H9 (cell line): ENCODE data around the gene VOPP1. TPM values are rescaled to one million over a fixed set of nuclear protein-coding genes. Genes with fewer than 3 reads are reported as not detected.

Source experiments
- DNase-seq: peaks from one replicate; pipeline ENCODE4 v3.0.0-alpha.2; 2017
- H2AFZ ChIP-seq: one replicate; pipeline ENCODE4 v1.6.1; 2013; ENCODE audit warnings: mild to moderate bottlenecking, low read length, control low read depth, moderate library complexity
- H2AK5ac ChIP-seq: 2 replicates; pipeline ENCODE4 v1.6.1; 2013; ENCODE audit warnings: low read length, control low read depth, mixed read lengths; ENCODE audit not compliant: insufficient read length
- H2BK120ac ChIP-seq: one replicate; pipeline ENCODE4 v1.6.1; 2013; ENCODE audit warnings: low read depth, mild to moderate bottlenecking, low read length, control low read depth, inconsistent platforms; ENCODE audit not compliant: poor library complexity, severe bottlenecking
- H2BK12ac ChIP-seq: 2 replicates; pipeline ENCODE4 v1.6.1; 2013; ENCODE audit warnings: low read length, control low read depth, mixed read lengths, low read depth; ENCODE audit not compliant: insufficient read length
- H2BK15ac ChIP-seq: 2 replicates; pipeline ENCODE4 v1.6.1; 2013; ENCODE audit warnings: low read depth, low read length, control low read depth
- H2BK20ac ChIP-seq: one replicate; pipeline ENCODE4 v1.6.1; 2013; ENCODE audit warnings: low read depth, mild to moderate bottlenecking, low read length, control low read depth, inconsistent platforms; ENCODE audit not compliant: poor library complexity, severe bottlenecking
- H2BK5ac ChIP-seq: 2 replicates; pipeline ENCODE4 v1.6.1; 2013; ENCODE audit warnings: low read length, control low read depth, mixed read lengths; ENCODE audit not compliant: insufficient read length
- H3K14ac ChIP-seq: 2 replicates; pipeline ENCODE4 v1.6.1; 2013; ENCODE audit warnings: low read length, control low read depth; ENCODE audit not compliant: insufficient read depth
- H3K18ac ChIP-seq: 2 replicates; pipeline ENCODE4 v1.6.1; 2013; ENCODE audit warnings: low read depth, mild to moderate bottlenecking, mixed read lengths, low read length, control low read depth; ENCODE audit not compliant: insufficient read length
- H3K23ac ChIP-seq: 2 replicates; pipeline ENCODE4 v1.6.1; 2013; ENCODE audit warnings: low read length, control low read depth, mixed read lengths, low read depth; ENCODE audit not compliant: insufficient read length
- H3K23me2 ChIP-seq: 2 replicates; pipeline ENCODE4 v1.6.1; 2013; ENCODE audit warnings: low read depth, mild to moderate bottlenecking, mixed read lengths, low read length, control low read depth; ENCODE audit not compliant: insufficient read length, poor library complexity, severe bottlenecking
- H3K27ac ChIP-seq: 2 replicates; pipeline ENCODE4 v1.5.1; 2013; ENCODE audit warnings: low read length, control low read depth, mixed read lengths, low read depth; ENCODE audit not compliant: insufficient read length
- H3K27me3 ChIP-seq: 2 replicates; pipeline ENCODE4 v1.6.1; 2013; ENCODE audit warnings: low read length, control low read depth, inconsistent platforms; ENCODE audit not compliant: insufficient read depth
- H3K4ac ChIP-seq: 2 replicates; pipeline ENCODE4 v1.6.1; 2013; ENCODE audit warnings: low read depth, mild to moderate bottlenecking, control low read depth, inconsistent platforms, low read length, moderate library complexity
- H3K4me1 ChIP-seq: 2 replicates; pipeline ENCODE4 v1.6.1; 2013; ENCODE audit warnings: low read length, control low read depth, inconsistent platforms; ENCODE audit not compliant: insufficient read depth
- H3K4me2 ChIP-seq: 2 replicates; pipeline ENCODE4 v1.6.1; 2013; ENCODE audit warnings: low read length, control low read depth, mixed read lengths; ENCODE audit not compliant: insufficient read length, insufficient read depth
- H3K56ac ChIP-seq: 2 replicates; pipeline ENCODE4 v1.6.1; 2013; ENCODE audit warnings: low read depth, mild to moderate bottlenecking, mixed read lengths, low read length, control low read depth; ENCODE audit not compliant: insufficient read length
- H3K79me1 ChIP-seq: 2 replicates; pipeline ENCODE4 v1.6.1; 2013; ENCODE audit warnings: low read depth, mild to moderate bottlenecking, moderate library complexity, low read length, control low read depth, inconsistent platforms; ENCODE audit not compliant: insufficient read depth, poor library complexity, severe bottlenecking
- H3K79me2 ChIP-seq: 2 replicates; pipeline ENCODE4 v1.6.1; 2013; ENCODE audit warnings: low read length, control low read depth, inconsistent platforms; ENCODE audit not compliant: insufficient read depth
- H3K9ac ChIP-seq: 2 replicates; pipeline ENCODE4 v1.6.1; 2013; ENCODE audit warnings: low read length, control low read depth, mixed read lengths; ENCODE audit not compliant: insufficient read length; ENCODE audit errors: extremely low read depth
- H3K9me3 ChIP-seq: one replicate; pipeline ENCODE4 v1.6.1; 2013; ENCODE audit warnings: low read depth, low read length, inconsistent platforms; ENCODE audit not compliant: control insufficient read depth
- H3T11ph ChIP-seq: one replicate; pipeline ENCODE4 v1.6.1; 2013; ENCODE audit warnings: mild to moderate bottlenecking, low read length, control low read depth, inconsistent platforms
- H4K20me1 ChIP-seq: one replicate; pipeline ENCODE4 v1.6.1; 2013; ENCODE audit not compliant: control insufficient read depth, insufficient read length, insufficient read depth
- H4K5ac ChIP-seq: 2 replicates; pipeline ENCODE4 v1.6.1; 2013; ENCODE audit warnings: low read depth, mild to moderate bottlenecking, mixed read lengths, low read length, control low read depth; ENCODE audit not compliant: insufficient read length
- H4K8ac ChIP-seq: replicated peaks from 2 replicates; pipeline ENCODE4 v1.6.1; 2013; ENCODE audit warnings: low read length, control low read depth, mixed read lengths, low read depth; ENCODE audit not compliant: insufficient read length
- H4K91ac ChIP-seq: 2 replicates; pipeline ENCODE4 v1.6.1; 2013; ENCODE audit warnings: low read depth, mild to moderate bottlenecking, moderate library complexity, mixed read lengths, low read length, control low read depth; ENCODE audit not compliant: insufficient read length
- H3K27ac Mint-ChIP-seq, 3 experiments: 2 replicates in 2 of 3; 3 replicates in 1 of 3; pipeline ENCODE4 v1.8.0; 2020 to 2021; ENCODE audit warnings: mixed read lengths in 3 of 3, mild to moderate bottlenecking in 1 of 3, moderate library complexity in 1 of 3
- H3K27me3 Mint-ChIP-seq: 2 replicates; pipeline ENCODE4 v1.8.0; 2021; ENCODE audit warnings: low read depth, mild to moderate bottlenecking, moderate library complexity, mixed read lengths
- H3K36me3 Mint-ChIP-seq, 3 experiments: 2 replicates in 2 of 3; 3 replicates in 1 of 3; pipeline ENCODE4 v1.8.0; 2020 to 2021; ENCODE audit warnings: low read depth in 3 of 3, mixed read lengths in 3 of 3; ENCODE audit not compliant: insufficient read depth in 1 of 3
- H3K4me1 Mint-ChIP-seq, 2 experiments: 2 replicates each; pipeline ENCODE4 v1.8.0; 2020; ENCODE audit warnings: mixed read lengths in 2 of 2
- H3K4me3 Mint-ChIP-seq, 2 experiments: 2 replicates in 1 of 2; 3 replicates in 1 of 2; pipeline ENCODE4 v1.8.0; 2020 to 2021; ENCODE audit warnings: mild to moderate bottlenecking in 2 of 2, mixed read lengths in 2 of 2, moderate library complexity in 1 of 2
- H3K9me3 Mint-ChIP-seq, 2 experiments: 2 replicates in 1 of 2; 3 replicates in 1 of 2; pipeline ENCODE4 v1.8.0; 2020; ENCODE audit warnings: mild to moderate bottlenecking in 2 of 2, mixed read lengths in 2 of 2, moderate library complexity in 1 of 2
- WGBS: extraction: QIAGEN DNeasy Blood & Tissue Kit; methylation state at CpG from one replicate; pipeline ENCODE4 v1.1.7; 2013; ENCODE audit warnings: missing lambda C conversion rate, low lambda C conversion rate, mixed read lengths; ENCODE audit not compliant: insufficient read length; ENCODE audit errors: extremely low coverage; 5-methylcytosine and 5-hydroxymethylcytosine counted together
- total RNA-seq: library from RNA; stranded (reverse); gene quantifications from 2 replicates; pipeline ENCODE4 v1.2.1, GENCODE V29; 2021
- TF ChIP-seq, protein P1 (sequence below): fragments of 200-600 bp; sonication (generic); conservative IDR thresholded peaks from 3 replicates; pipeline ENCODE4 v1.8.0; 2021; ENCODE audit warnings: antibody characterized with exemption, mild to moderate bottlenecking

Gene VOPP1
- total RNA-seq, 1 experiment from 2014 or later: 55.7 TPM

DNA sequence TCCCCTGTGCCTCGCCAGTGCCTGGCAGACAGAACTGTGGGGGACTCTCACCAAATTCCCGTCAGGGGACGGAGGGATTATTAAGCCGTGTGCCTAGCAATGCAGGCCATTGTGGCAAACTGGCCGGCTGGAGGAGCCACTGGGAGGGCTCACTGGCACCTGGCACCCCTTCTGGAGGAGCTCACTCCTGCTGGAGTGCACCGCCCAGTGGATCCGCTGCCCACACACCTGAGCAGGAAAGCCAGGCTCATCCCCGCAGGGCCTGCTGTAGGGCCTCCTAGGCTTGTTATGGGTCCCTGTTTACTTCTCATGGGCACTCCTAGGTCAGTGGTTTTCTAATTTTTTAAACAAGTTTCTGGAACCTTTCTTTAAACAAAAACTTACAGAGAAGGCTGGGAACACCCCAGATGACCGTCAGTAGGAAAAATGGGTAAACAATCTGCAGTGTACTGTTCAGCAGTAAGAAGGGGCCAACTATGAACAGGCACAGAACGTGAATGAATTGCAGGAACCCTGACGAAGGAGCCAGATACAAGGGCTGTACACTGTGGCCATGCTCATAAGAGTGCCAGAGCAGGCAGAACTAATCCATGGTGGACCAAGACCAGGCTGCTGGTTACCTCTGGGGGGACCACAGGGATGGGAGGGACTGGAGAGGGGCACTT, 142.3 kb downstream of the VOPP1 start:
- no peaks in the 10 kb centered on the region for H3K23me2 ChIP-seq
- peaks cover 4% of the 10 kb centered on the region for H3K4me1 ChIP-seq
- peak overlapping the region in 1 of 3 experiments; percentile 7; a peak in 2 of 7 replicates for H3K27ac Mint-ChIP-seq
- no peak overlapping the region for H3K4me2 ChIP-seq
- H3K18ac ChIP-seq: no peak overlapping the region
- H2AK5ac ChIP-seq: no peak overlapping the region
- H3T11ph ChIP-seq: no peak overlapping the region
- no peak overlapping the region for H2AFZ ChIP-seq
- H3K27me3 Mint-ChIP-seq: no peaks in the 10 kb centered on the region; the same call in 1 of the 2 replicates
- H3K27me3 ChIP-seq: no peaks in the 10 kb centered on the region
- no peaks in the 10 kb centered on the region for H3K79me2 ChIP-seq
- H2BK5ac ChIP-seq: no peak overlapping the region
- no CpG with 5 or more reads among the region's 11 CpGs for WGBS
- no peaks in the 10 kb centered on the region for H3K79me1 ChIP-seq
- no peak overlapping the region for H4K5ac ChIP-seq
- H3K36me3 Mint-ChIP-seq: peaks cover 6 to 14% (median 7%) of the 10 kb centered on the region in 3 experiments; a peak in 6 of 7 replicates
- no peak overlapping the region for H2BK12ac ChIP-seq
- TF ChIP-seq, protein P1, sequence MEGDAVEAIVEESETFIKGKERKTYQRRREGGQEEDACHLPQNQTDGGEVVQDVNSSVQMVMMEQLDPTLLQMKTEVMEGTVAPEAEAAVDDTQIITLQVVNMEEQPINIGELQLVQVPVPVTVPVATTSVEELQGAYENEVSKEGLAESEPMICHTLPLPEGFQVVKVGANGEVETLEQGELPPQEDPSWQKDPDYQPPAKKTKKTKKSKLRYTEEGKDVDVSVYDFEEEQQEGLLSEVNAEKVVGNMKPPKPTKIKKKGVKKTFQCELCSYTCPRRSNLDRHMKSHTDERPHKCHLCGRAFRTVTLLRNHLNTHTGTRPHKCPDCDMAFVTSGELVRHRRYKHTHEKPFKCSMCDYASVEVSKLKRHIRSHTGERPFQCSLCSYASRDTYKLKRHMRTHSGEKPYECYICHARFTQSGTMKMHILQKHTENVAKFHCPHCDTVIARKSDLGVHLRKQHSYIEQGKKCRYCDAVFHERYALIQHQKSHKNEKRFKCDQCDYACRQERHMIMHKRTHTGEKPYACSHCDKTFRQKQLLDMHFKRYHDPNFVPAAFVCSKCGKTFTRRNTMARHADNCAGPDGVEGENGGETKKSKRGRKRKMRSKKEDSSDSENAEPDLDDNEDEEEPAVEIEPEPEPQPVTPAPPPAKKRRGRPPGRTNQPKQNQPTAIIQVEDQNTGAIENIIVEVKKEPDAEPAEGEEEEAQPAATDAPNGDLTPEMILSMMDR: no peak
- peaks cover 16 to 21% of the 10 kb centered on the region in 2 experiments for H3K4me1 Mint-ChIP-seq
- H2BK20ac ChIP-seq: no peak overlapping the region
- no peak overlapping the region for H4K91ac ChIP-seq
- H3K4me3 Mint-ChIP-seq: no peak overlapping the region
- no peaks in the 10 kb centered on the region for H3K9me3 Mint-ChIP-seq
- no peak overlapping the region for H3K9ac ChIP-seq
- no peaks in the 10 kb centered on the region for H3K9me3 ChIP-seq
- H4K8ac ChIP-seq: no peak overlapping the region
- H3K56ac ChIP-seq: no peak overlapping the region
- DNase-seq: no peak
- H4K20me1 ChIP-seq: no peaks in the 10 kb centered on the region
- no peak overlapping the region for H3K23ac ChIP-seq
- H3K27ac ChIP-seq: no peak overlapping the region
- H3K4ac ChIP-seq: no peak overlapping the region
- no peak overlapping the region for H2BK120ac ChIP-seq
- H3K14ac ChIP-seq: no peak overlapping the region
- no peak overlapping the region for H2BK15ac ChIP-seq
